Fibroblast of skin of right biceps (primary cell): Measurements from ENCODE around the gene C1S.
"Not testable (repeated sequence)": the region's sequence is repeated elsewhere in the genome, so short reads cannot be mapped to it uniquely, and the experiment has no call there.

Experiments
- DNase-seq: peaks from one replicate; pipeline ENCODE4 v3.0.0-alpha.2; 2013

C1S gene

GRCh38 chr12:7047306-7047705, 13.2 kb upstream of the C1S start:
- DNase-seq = no peak

- not testable (repeated sequence) for DNase-seq
Measured at GRCh38 chr12:7049445-7049951, 11.0 kb upstream of the C1S start.

DNA sequence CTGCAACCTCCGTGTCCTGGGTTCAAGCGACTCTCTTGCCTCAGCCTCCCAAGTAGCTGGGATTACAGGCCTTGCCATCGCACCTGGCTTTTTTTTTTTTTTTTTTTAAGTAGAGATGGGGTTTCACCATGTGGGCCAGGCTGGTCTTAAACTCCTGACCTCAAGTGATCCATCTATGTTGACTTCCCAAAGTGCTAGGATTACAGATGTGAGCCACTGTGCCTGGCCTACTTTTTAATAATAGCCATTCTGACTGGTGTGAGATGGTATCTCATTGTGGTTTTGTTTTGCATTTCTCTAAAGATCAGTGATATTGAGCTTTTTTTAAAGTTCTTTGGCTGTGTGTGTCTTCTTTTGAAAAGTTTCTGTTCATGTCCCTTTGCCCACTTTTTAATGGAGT, 10.5 kb upstream of the C1S start:
- not testable (repeated sequence) for DNase-seq

GRCh38 chr12:7054925-7055324, 5.6 kb upstream of the C1S start:
- DNase-seq = no peak

DNA sequence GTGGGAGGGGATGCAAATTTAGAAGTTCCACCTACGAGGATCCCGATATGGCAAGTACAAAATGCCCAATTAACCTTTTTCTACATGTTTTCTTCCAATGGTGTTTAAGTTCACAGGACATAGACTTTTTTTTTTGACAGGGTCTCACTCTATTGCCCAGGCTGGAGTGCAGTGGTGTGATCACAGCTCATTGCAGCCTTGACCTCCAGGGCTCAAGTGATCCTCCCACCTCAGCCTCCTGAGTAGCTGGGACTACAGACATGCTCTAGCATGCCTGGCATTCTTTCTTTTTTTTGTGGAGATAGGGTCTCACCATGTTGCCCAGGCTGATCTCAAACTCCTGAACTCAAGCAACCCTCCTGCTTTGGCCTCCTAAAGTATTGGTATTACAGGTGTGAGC, 4.8 kb upstream of the C1S start:
- not testable (repeated sequence) for DNase-seq

DNA sequence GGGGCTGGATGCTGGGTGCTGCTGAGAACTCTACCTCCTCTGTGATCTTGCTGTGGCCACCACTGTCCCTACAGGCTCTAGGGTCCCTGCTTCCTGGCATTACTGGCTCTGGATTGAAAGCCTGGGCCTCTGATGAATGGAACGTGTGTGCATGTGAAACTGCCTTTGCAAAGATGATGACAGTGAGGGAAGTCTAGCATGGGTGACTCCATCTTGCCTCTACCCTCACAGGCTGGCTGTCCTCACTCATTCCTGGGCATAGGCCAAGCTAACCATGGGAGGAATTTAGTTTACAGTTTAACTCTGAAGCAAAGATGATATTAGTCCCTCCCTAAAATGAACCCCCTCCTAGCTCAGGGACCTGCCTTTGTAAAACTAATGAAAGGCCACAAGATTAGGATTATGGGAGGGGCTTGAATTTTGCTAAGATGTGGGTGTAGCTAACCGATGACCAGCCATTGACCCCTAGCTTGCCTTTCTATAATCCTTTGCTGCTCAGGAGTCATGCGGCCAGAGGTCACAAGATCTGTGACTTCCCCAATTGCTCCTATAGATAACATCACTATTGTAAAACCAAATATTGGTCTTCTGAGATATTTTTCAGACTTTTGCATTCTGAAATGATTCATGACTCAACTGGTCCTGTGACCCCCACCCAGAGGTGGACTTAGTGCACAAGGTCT, 2.2 kb upstream of the C1S start:
- no peak for DNase-seq

GRCh38 chr12:7058850-7059395, 1.6 kb upstream of the C1S start:
- no peak for DNase-seq

- no peak for DNase-seq
Measured at GRCh38 chr12:7059780-7060179, 738 bp upstream of the C1S start.

DNA sequence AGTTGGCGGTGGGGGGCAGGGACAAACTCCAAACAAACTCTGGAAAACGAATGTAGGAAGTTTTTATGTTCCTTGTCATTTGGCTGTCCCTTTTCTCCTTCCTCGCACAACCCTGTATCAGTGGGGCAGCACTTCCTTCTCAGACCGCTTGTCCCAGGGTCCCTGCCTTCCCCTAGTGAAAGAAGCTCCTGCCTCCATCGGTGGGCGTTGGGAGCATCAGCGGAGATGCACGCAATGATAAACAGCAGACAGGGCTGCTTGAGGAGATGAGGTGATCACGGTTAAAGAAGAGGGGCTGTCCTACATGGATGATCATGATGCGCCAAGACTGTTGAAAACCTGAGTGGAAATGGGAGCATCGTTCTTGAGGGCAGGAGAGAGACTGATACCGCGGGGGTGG, 620 bp downstream of the C1S start:
- DNase-seq = no peak

GRCh38 chr12:7061596-7061995, 1.1 kb downstream of the C1S start:
- no peak for DNase-seq

DNA sequence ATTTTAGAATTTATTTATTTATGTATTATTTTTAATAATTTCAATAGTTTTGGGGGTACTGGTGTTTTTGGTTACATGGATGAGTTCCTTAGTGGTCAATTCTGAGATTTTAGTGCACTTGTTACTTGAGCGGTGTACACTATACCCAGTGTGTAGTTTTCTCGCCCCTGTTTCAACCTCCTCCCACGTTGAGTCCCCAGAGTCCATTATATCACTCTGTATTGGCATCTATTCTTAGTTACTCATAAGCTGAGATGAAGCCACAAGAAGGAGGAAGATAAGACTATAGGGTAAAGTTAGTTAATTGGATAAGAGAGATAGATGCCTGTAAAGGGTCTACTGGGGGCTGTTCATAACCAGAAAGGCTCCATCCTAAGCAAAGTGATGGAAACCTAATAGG, 4.0 kb downstream of the C1S start:
- DNase-seq = no peak

DNA sequence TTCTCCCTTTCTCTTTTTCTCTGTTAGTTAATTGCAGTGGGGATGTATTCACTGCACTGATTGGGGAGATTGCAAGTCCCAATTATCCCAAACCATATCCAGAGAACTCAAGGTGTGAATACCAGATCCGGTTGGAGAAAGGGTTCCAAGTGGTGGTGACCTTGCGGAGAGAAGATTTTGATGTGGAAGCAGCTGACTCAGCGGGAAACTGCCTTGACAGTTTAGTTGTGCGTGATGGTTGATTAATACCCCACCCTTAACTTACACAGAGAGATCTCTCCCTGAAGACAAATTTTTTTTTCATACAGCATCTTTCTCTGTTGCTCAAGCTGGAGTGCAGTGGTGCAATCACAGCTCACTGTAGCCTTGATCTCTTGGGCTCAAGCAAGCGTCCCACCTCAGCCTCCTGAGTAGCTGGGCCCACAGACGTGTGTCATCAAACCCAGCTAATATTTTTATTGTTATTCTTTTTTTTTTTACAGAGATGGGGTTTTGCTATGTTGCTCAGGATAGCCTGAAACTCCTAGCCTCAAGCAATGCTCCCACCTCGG, 4.6 kb downstream of the C1S start:
- DNase-seq = no peak

DNA sequence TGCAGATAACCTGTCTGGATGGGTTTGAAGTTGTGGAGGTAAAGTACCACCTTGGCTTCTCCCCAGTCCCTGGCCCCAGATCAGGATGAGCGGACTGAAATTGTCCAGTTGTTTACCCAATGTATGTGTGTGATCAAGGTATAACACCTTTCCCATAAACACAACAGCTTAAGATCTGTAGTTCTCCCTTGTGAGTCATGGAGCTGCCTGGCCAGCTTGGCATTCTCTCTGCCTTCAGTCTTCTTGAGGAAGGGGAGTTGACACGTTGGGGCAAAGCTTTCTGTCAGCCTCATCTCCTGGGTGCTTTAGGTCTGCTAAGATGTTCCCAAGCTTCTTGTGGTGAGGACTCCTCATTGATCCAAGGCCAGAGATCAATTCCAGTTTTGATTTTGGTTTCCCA, 6.1 kb downstream of the C1S start:
- no peak for DNase-seq

- DNase-seq = no peak
Measured at GRCh38 chr12:7067096-7067495, 6.6 kb downstream of the C1S start.

DNA sequence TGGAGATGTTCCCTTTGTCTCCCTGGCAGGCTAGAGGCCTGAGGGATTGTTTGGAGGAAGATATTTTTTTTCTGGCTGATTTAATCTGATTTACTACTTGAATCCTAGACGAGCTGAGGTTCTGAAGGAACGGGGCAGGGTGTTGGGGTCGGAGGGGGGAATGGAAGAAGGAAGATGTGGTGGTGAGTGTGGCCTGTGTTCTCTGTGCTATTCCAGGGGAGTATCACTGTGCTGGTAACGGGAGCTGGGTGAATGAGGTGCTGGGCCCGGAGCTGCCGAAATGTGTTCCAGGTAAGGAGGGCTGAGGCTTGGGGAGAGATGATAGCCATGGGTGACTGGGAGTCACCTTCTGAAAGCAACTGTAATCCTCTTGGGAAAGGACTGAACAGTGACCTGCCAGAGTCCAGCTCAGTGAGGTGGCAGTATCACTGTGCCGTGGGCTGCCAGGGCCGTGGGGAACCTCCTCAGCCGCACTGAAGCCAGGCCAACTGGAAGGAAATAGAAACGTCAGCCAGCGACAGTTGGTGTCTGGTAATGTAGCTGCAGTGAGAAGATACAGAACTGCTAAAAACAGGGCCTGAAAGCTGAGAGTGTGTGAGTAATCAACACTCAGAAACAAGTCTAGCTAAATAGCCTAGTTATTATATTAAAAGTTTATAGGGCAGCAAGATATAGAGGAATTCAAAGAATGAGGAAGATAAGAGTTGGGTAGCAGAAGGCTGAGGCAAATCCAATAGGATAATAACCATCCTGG, 7.9 kb downstream of the C1S start:
- no peak for DNase-seq

GRCh38 chr12:7068994-7069346, 8.5 kb downstream of the C1S start:
- DNase-seq = no peak

- no peak for DNase-seq
Measured at GRCh38 chr12:7069386-7069785, 8.9 kb downstream of the C1S start.

GRCh38 chr12:7072035-7072434, 11.5 kb downstream of the C1S start:
- DNase-seq = no peak

GRCh38 chr12:7072554-7072953, 12.0 kb downstream of the C1S start:
- no peak for DNase-seq

DNA sequence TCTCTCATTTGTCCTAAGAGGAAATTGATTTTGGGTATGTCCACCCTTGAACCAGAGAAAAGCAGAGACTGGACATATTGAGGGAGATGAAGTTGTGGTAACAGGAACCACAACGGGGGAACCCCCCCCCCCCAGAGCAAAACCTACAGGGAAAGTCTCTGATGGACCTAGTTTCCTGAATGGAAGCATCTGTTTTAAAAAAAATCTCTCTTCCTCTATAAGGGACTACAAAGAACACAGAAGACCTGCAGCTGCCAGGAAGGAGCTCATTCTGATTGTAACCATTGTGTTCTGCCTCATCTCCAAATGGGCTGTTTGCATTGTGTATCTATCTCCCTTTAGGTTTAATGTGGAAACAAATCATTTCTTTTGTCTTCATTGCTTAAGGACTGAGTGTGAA, 13.4 kb downstream of the C1S start:
- DNase-seq = no peak

GRCh38 chr12:7075518-7075917, 15.0 kb downstream of the C1S start:
- DNase-seq = no peak

- DNase-seq = peak; percentile 61
Measured at GRCh38 chr12:7075939-7076338, 15.4 kb downstream of the C1S start.

GRCh38 chr12:7076493-7076892, 16.0 kb downstream of the C1S start:
- DNase-seq = no peak

DNA sequence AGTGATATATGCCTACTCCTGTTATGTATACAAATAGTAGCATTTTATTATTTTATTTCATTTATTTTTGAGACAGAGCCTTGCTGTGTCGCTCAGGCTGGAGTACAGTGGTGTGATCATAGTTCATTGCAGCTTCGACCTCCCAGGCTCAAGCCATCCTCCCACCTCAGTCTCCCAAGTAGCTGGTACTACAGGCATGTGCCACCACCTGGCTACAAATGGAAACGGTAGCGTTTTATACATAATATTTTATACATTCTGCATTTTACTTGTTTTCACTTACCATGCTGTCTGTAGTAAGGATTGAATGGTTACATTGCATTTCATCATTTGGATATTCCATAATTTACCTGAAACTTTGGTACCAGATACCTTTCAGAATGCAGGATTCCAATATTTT, 17.6 kb downstream of the C1S start:
- DNase-seq = no peak
